ENCODE measurements around the gene MED12L.

DNA sequence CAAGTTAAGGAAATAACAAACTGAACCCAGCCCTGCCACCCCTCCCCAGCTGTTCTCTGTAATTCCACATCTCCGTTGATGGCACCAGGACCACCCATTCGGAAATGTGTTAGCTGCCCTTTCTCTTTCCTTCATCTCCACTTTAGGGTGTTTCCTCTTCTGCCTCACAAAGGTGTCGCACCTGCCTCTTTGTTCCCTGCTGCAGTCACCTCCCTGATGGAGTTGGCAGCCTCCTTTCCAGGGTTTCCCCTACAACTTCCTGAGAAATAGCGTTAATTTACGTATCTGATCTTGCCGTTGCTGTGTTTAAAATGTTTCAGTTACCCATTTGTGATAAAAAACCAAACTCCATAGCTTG, 60.2 kb downstream of the MED12L start:
- TF ChIP-seq, protein P1, sequence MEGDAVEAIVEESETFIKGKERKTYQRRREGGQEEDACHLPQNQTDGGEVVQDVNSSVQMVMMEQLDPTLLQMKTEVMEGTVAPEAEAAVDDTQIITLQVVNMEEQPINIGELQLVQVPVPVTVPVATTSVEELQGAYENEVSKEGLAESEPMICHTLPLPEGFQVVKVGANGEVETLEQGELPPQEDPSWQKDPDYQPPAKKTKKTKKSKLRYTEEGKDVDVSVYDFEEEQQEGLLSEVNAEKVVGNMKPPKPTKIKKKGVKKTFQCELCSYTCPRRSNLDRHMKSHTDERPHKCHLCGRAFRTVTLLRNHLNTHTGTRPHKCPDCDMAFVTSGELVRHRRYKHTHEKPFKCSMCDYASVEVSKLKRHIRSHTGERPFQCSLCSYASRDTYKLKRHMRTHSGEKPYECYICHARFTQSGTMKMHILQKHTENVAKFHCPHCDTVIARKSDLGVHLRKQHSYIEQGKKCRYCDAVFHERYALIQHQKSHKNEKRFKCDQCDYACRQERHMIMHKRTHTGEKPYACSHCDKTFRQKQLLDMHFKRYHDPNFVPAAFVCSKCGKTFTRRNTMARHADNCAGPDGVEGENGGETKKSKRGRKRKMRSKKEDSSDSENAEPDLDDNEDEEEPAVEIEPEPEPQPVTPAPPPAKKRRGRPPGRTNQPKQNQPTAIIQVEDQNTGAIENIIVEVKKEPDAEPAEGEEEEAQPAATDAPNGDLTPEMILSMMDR (conservative IDR thresholded peaks at IDR 0.05; ENCODE audit: low read length), result no peak
- TF ChIP-seq EZH2phosphoT487 (IDR thresholded peaks at IDR 0.05; ENCODE audit: borderline replicate concordance, low read depth, low read length), result no peak

Measured in OCI-LY7 (cell line).